ENCODE measurements around the gene GALNT11.
"Not testable (repeated sequence)": the region's sequence is repeated elsewhere in the genome, so short reads cannot be mapped to it uniquely, and the experiment has no call there.

The GALNT11 gene

DNA sequence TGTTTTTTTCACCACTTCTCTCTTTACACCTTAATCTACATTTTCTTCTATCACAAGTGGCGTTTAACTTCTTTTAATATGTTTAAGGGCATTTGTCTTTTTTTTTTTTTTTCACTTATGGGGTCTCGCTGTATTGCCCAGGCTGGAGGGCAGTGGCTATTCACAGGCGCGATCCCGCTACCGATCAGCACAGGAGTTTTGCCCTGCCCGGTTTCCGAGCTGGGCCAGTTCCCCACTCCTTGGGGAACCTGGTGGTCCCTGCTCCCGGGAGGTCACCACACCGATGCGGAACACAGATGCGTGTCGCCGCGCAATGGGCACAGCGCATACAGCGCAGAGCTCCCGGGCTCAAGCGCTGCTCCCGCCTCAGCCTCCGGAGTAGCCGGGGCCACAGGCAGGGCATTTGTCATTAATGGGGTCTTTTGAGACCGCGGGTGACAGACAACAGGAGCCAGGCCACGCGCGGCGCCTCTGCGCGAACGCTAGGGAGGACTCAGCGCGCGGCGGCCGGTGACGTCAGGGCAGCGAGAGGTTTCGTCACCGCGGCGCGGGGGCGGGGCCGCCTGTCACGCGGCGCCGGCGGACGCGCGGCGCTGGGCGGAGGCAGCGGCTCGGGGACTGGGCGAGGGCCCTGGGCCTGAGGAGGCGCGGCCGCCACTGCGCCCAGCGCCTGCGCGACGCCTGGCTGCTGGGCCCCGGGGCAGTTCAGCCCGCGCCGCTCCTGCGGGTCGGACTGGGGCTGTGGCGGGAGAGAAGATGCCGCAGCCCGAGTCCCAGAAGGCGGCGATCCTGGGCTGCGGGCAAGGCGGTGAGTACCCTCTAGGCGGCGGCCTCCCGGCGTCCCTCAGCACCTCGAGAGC is at the start of gene GALNT11:
Gene GALNT11 (plus strand): TSS at position 598 of the 860 bp plus-strand sequence. CDS start 68,554 bp downstream, outside the sequence.
- peak; percentile 74 for DNase-seq

- no peak for DNase-seq
These were observed 46.9 kb upstream of the GALNT11 start for GRCh38 chr7:151978616-151979015.

GRCh38 chr7:151981223-151981622 is 44.3 kb upstream of the GALNT11 start:
- no peak for DNase-seq

GRCh38 chr7:151982806-151983205 is 42.7 kb upstream of the GALNT11 start:
- DNase-seq = no peak

DNA sequence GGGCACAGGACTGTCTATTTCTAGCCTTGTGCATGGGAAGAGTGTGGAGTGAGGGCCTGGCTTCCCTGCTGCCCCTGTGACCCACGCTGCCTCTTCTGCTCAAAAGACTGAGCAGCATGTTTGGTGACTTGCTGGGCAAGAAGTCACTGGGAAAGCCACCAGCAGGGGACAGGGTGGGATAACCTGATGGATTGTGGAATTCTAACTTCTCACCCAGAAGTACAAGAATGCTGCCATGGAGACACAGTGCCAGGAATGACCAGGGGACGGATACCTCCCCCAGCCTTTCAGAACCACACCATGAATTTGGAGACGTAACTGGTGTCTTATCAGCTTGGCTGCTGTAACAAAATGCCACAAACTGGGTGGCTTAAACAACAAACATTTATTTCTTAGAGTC is 40.9 kb upstream of the GALNT11 start:
- no peak for DNase-seq

DNA sequence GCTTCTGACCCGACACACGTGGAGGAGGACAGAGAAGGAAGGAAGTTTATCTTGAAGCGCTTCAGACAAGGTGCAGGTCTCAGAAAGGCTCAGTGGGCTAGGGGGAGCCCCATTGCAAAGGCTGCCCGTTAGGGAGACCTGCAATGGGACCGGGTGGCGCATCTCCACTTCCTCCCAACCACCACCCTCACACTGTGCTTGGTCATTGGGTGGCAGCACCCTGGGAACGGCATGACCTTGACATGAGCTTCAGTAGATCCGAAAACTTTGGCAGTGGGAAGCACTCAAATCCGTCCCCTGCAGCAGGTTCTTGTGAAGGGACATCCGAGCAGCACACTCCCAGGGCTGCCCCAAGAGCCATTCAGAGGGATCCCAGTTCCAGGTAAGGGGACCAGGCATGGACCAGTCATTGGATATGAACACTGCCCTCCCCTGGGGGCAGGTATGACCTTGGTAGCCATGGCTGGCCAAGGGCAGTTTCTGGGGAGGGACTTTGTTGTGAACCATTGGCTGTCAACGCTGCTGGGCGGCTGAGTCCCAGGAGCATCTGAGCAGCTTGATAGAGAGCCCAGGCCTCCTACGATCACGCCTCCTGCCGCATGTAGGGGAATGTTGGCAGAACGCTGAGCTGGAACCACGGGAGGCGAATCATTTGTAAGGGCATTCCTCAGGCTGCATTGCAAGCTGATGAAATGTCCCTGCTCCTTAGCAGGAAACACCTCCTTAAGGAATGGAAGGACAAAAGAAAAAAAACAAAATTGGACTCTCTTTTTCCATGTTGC is 37.5 kb upstream of the GALNT11 start:
- no peak for DNase-seq

DNA sequence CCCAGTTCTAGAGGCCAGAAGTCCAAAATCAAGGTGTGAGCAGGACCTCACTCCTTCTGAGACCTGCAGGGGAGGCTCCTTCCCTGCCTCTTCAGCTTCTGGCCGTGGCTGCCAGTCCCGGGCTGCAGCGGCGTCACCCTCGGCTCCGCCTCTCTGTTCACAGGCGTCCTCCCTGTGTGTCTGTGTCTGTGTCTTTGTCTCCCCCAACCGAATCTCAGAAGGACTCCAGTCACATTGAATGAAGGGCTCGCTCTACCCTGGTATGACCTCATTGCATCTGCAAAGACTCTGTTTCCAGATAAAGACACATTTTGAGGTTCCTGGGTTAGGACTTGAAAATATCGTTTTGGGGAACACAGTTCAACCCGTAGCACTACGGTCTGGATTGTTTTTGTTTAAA is 33.1 kb upstream of the GALNT11 start:
- no peak for DNase-seq

GRCh38 chr7:151993977-151994676 is 31.3 kb upstream of the GALNT11 start:
- DNase-seq = no peak

- no peak for DNase-seq
These were observed 25.9 kb upstream of the GALNT11 start for GRCh38 chr7:151999424-152000090.

- DNase-seq = no peak
These were observed 25.3 kb upstream of the GALNT11 start for GRCh38 chr7:152000191-152000590.

- DNase-seq = no peak
These were observed 19.1 kb upstream of the GALNT11 start for GRCh38 chr7:152006336-152006735.

DNA sequence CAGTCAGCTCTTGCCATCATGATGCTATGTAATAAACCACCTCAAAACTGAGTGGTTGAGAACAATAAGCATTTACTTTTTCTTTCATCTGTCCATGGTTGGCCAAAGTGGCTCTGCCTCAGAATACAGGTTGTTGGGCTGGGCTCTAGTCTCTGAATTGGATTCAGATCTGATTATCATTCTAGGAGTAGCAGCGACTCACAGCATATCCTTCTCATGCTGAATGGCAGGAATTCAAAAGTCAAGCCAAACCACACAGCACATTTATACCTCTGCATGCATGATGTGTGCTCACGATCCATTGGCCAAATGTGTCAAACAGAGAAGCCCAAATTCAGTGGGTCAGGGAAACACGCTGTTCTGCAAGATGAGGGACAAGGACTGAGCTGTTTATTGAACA is 13.6 kb upstream of the GALNT11 start:
- DNase-seq = no peak

DNA sequence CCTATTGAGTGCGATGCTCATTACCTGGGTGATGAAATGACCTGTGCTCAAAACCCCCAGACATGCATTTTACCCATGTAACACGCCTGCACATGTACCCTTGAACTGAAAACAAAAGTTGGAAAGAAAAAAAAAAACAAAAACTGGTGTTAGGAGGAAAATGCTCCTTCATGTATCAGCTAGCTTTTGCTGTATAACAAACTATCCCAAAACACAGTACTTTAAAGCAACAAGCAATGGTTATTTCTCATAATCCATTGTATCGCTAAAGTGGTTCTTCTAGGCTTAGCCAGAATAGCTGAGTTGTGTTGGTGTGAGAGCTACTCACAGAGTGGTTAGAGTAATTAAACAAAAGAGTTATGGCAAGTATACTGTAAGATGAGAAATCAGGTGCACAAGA is 12.2 kb upstream of the GALNT11 start:
- no peak for DNase-seq

DNA sequence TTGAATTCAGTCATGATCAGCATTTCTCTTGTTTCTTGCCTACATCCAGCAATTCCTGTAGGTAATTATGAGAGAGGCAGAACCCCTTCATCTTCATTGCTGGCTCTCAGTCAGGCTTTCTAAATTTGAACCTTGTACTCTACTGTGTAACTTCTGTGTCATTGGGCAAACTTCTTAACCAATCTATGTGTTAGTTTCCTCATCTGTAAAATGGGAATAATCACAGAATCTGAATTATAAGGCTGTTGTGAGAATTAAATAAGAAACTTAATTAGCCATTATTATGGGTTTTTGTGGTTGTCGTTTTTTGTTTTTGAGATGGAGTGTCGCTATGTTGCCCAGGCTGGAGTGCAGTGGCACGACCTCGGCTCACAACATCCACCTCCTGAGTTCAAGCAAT is 11.5 kb upstream of the GALNT11 start:
- no peak for DNase-seq

DNA sequence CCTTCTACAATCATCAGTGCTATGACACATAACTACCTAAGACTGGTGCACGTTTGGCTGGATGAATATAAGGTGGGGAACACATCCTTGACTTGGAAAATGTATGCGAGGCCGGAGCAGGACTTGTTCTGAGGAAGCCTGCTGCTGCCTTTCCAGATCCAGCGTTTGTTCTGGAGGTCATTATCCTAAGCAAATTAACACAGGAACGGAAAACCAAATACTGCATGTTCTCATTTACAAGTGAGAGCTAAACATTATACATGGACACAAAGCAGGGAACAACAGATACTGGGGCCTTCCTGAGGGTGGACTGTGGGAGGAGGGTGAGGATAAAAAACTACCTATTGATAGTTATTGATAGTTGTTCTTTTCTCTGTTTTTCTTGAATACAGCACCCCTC is 10.8 kb upstream of the GALNT11 start:
- DNase-seq = no peak

- DNase-seq = no peak
These were observed 9.9 kb upstream of the GALNT11 start for GRCh38 chr7:152015600-152015999.

DNA sequence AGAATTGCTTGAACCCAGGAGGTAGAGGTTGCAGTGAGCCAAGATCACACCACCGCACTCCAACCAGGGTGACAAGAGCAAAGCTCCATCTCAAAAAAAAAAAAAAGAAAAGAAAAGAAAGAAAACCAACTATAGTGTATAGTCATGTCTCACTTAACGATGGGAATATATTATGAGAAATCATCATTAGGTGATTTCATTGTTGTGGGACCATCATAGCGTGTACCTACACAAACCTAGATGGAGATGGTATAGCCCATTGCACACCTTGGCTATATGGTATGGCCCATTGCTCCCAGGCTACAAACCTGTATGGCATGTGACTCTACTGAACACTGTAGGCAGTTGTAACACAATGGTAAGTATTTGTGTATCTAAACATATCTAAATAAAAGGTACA is 8.5 kb upstream of the GALNT11 start:
- no peak for DNase-seq

GRCh38 chr7:152017683-152018082 is 7.8 kb upstream of the GALNT11 start:
- not testable (repeated sequence) for DNase-seq

- DNase-seq = not testable (repeated sequence)
These were observed 3.7 kb upstream of the GALNT11 start for GRCh38 chr7:152021740-152022139.

- no peak for DNase-seq
These were observed 740 bp downstream of the GALNT11 start for GRCh38 chr7:152025937-152026890.

All from midbrain (tissue), 1 donor.